Measurements from ENCODE around the gene APLN. TPM values are rescaled to one million over a fixed set of nuclear protein-coding genes. Genes with fewer than 3 reads are reported as not detected.

APLN gene
- total RNA-seq, 4 donors from 2014 or later = 0.13 to 0.38 (median 0.29) TPM

- Histone ChIP-seq H3K4me1 (peaks cover 14% of the 10 kb centered on the region), H3K27ac (no peak overlapping the region), H3K4me3 (no peak overlapping the region), H3K36me3 (no peaks in the 10 kb centered on the region), H3K9me3 (no peaks in the 10 kb centered on the region), H3K27me3 (no peaks in the 10 kb centered on the region)
- TF ChIP-seq, protein P1, sequence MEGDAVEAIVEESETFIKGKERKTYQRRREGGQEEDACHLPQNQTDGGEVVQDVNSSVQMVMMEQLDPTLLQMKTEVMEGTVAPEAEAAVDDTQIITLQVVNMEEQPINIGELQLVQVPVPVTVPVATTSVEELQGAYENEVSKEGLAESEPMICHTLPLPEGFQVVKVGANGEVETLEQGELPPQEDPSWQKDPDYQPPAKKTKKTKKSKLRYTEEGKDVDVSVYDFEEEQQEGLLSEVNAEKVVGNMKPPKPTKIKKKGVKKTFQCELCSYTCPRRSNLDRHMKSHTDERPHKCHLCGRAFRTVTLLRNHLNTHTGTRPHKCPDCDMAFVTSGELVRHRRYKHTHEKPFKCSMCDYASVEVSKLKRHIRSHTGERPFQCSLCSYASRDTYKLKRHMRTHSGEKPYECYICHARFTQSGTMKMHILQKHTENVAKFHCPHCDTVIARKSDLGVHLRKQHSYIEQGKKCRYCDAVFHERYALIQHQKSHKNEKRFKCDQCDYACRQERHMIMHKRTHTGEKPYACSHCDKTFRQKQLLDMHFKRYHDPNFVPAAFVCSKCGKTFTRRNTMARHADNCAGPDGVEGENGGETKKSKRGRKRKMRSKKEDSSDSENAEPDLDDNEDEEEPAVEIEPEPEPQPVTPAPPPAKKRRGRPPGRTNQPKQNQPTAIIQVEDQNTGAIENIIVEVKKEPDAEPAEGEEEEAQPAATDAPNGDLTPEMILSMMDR (IDR thresholded peaks at IDR 0.05) = peak; percentile 56 to 79
- no peak for TF ChIP-seq POLR2A (IDR thresholded peaks at IDR 0.05)
- DNase-seq (ENCODE audit: low spot score in 2 of 2) = peak in 1 of 2 donors; percentile 73
- WGBS = 12% methylated on average over 5 of the region's 5 CpGs
Measured at GRCh38 chrX:129606918-129607317, 47.8 kb downstream of the APLN start.

GRCh38 chrX:129600981-129601424 is 53.8 kb downstream of the APLN start:
- Histone ChIP-seq H3K27me3 (no peaks in the 10 kb centered on the region), H3K27ac (no peak overlapping the region), H3K4me3 (no peak overlapping the region), H3K4me1 (peaks cover 13% of the 10 kb centered on the region), H3K9me3 (no peaks in the 10 kb centered on the region), H3K36me3 (no peaks in the 10 kb centered on the region)
- WGBS = 25% methylated on average over 11 of the region's 11 CpGs
- no peak for TF ChIP-seq POLR2A (IDR thresholded peaks at IDR 0.05)
- TF ChIP-seq, protein P1 (IDR thresholded peaks at IDR 0.05) = peak in 1 of 2 donors; percentile 41
- DNase-seq (ENCODE audit: low spot score in 2 of 2) = no peak

DNA sequence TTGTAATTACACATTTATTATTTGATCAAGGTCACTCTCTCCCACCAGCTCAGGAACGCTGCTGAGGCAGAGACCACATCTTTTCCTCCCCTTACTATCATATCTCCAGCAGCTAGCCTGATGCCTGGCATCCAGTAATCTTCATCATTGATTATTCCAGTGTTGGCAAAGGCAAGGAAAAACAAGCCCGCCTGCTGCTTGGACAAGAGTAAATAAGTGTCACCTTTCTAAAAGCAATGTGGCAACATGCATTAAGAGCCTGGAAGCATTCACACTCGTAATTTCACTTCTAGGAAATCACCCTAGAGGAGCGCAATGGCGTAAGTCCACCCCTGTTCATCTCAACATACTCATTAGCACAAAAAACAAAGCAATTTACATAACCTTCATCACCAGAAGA is 54.8 kb downstream of the APLN start:
- Histone ChIP-seq H3K27ac (no peak overlapping the region), H3K4me1 (peaks cover 8% of the 10 kb centered on the region), H3K27me3 (no peaks in the 10 kb centered on the region), H3K9me3 (no peaks in the 10 kb centered on the region), H3K4me3 (no peak overlapping the region), H3K36me3 (no peaks in the 10 kb centered on the region)
- TF ChIP-seq, protein P1 (IDR thresholded peaks at IDR 0.05) = no peak
- TF ChIP-seq POLR2A (IDR thresholded peaks at IDR 0.05) (no peak), EP300 (IDR thresholded peaks at IDR 0.05) (no peak), POLR2AphosphoS5 (IDR thresholded peaks at IDR 0.05) (no peak)
- WGBS = 67% methylated on average over 5 of the region's 5 CpGs
- no peak for DNase-seq (ENCODE audit: low spot score in 2 of 2)

DNA sequence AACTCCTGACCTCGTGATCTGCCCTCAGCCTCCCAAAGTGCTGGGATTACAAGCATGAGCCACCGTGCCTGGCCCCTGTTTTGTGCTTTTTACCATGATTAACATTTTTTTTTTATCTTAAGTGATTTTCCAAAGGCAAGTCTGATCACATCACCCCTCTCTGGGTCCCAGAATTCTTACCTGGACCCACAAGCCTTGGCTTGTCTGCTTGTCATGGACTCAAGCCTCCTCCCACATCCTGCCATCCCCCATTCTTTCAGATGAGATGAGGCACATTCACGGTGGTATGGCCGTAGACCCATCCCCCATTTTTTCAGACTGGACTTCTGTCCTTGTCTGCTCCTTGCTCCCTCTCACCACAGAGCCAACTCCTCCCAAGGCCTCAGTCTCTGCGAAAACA is 55.3 kb downstream of the APLN start:
- Histone ChIP-seq H3K4me3 (no peak overlapping the region), H3K36me3 (no peaks in the 10 kb centered on the region), H3K27ac (no peak overlapping the region), H3K9me3 (no peaks in the 10 kb centered on the region), H3K4me1 (peaks cover 7% of the 10 kb centered on the region), H3K27me3 (no peaks in the 10 kb centered on the region)
- WGBS = 53% methylated on average over 5 of the region's 5 CpGs
- TF ChIP-seq POLR2AphosphoS5 (IDR thresholded peaks at IDR 0.05) (no peak), EP300 (IDR thresholded peaks at IDR 0.05) (no peak), POLR2A (IDR thresholded peaks at IDR 0.05) (no peak)
- TF ChIP-seq, protein P1 (IDR thresholded peaks at IDR 0.05) = no peak
- DNase-seq (ENCODE audit: low spot score in 2 of 2) = no peak

DNA sequence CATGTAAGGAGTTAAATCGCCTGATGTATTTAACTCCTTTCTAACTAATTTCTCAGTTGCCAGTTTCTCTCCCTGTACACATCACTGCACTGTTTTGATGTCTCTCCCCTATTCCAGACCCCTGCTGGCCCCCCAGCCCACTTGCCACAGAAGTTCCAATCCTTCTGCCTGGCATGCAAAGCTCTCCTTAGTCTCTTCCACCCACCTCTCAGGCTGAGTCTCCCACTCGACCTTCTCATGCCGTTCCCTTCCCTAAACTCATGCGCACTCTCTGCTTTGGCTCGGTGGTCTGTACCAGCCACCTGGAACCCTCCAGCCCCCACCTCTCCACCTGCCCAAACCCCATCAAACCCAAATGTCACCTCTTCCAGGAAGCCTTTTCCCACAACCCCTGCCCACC is 56.9 kb downstream of the APLN start:
- Histone ChIP-seq H3K27me3 (no peaks in the 10 kb centered on the region), H3K4me3 (no peak overlapping the region), H3K27ac (no peak overlapping the region), H3K9me3 (no peaks in the 10 kb centered on the region), H3K4me1 (peaks cover 10% of the 10 kb centered on the region), H3K36me3 (no peaks in the 10 kb centered on the region)
- no peak for DNase-seq (ENCODE audit: low spot score in 2 of 2)
- TF ChIP-seq POLR2AphosphoS5 (IDR thresholded peaks at IDR 0.05) = no peak
- TF ChIP-seq EP300 (IDR thresholded peaks at IDR 0.05) = no peak
- TF ChIP-seq, protein P1 (IDR thresholded peaks at IDR 0.05) = no peak
- no peak for TF ChIP-seq POLR2A (IDR thresholded peaks at IDR 0.05)
- WGBS = 68% methylated on average over 5 of the region's 5 CpGs
